Kidney tubule cell (primary cell): ENCODE measurements around the gene FCN2.

Experiments used
- DNase-seq: peaks from one replicate; pipeline ENCODE4 v3.0.0-alpha.2; 2018; ENCODE audit warnings: low spot score

FCN2 gene

GRCh38 chr9:134888603-134889190 lies 8.1 kb downstream of the FCN2 start:
- no peak for DNase-seq

- DNase-seq = no peak
Observed at GRCh38 chr9:134889386-134890154, 9.0 kb downstream of the FCN2 start.

GRCh38 chr9:134890155-134890495 lies 9.5 kb downstream of the FCN2 start:
- DNase-seq = no peak

- DNase-seq = no peak
Observed at GRCh38 chr9:134891053-134891452, 10.4 kb downstream of the FCN2 start.

GRCh38 chr9:134891713-134892112 lies 11.1 kb downstream of the FCN2 start:
- DNase-seq = no peak

GRCh38 chr9:134892221-134892620 lies 11.6 kb downstream of the FCN2 start:
- DNase-seq = no peak

GRCh38 chr9:134892820-134893420 lies 12.3 kb downstream of the FCN2 start:
- no peak for DNase-seq

- DNase-seq = no peak
Observed at GRCh38 chr9:134894136-134894860, 13.7 kb downstream of the FCN2 start.

GRCh38 chr9:134895097-134895496 lies 14.5 kb downstream of the FCN2 start:
- no peak for DNase-seq

GRCh38 chr9:134895567-134895907 lies 14.9 kb downstream of the FCN2 start:
- DNase-seq = no peak

- no peak for DNase-seq
Observed at GRCh38 chr9:134895908-134896833, 15.6 kb downstream of the FCN2 start.

GRCh38 chr9:134896834-134897583 lies 16.4 kb downstream of the FCN2 start:
- DNase-seq = no peak

- DNase-seq = no peak
Observed at GRCh38 chr9:134897584-134898170, 17.1 kb downstream of the FCN2 start.

- no peak for DNase-seq
Observed at GRCh38 chr9:134898319-134898718, 17.7 kb downstream of the FCN2 start.

GRCh38 chr9:134899168-134899567 lies 18.6 kb downstream of the FCN2 start:
- DNase-seq = no peak

- DNase-seq = no peak
Observed at GRCh38 chr9:134899818-134900217, 19.2 kb downstream of the FCN2 start.

GRCh38 chr9:134902936-134903335 lies 22.3 kb downstream of the FCN2 start:
- no peak for DNase-seq

- DNase-seq = no peak
Observed at GRCh38 chr9:134908524-134909309, 28.1 kb downstream of the FCN2 start.

GRCh38 chr9:134909511-134910481 lies 29.2 kb downstream of the FCN2 start:
- no peak for DNase-seq
